Neural cell (in vitro differentiated cells): ENCODE results near the gene PDCD5. TPM values are rescaled to one million over a fixed set of nuclear protein-coding genes. Genes with fewer than 3 reads are reported as not detected.

Experiments used
- polyA plus RNA-seq: library from polyadenylated mRNA; depleted of rRNA; stranded (reverse); fragments of >200 nt; gene quantifications from 2 replicates; pipeline ENCODE4 v1.2.3, GENCODE V29; 2014
- small RNA-seq, 3 experiments: library from RNA; depleted of rRNA; stranded (forward); fragments of <200 nt; gene quantifications; one replicate each; pipeline ENCODE3, GENCODE V24; 2012

The PDCD5 gene
- polyA plus RNA-seq, 1 donor from 2014 or later: 189 TPM

Small RNA genes lying within 50 kb of the gene (small RNA-seq; reads per million reads assigned to genes)
- 0 to 0.10 (median 0.10) reads per million in 3 experiments for gene SNORA68B

Other genes starting within 250 kb of the PDCD5 start
- gene ZNF507, start 235.6 kb upstream of the PDCD5 start, polyA plus RNA-seq: 9.9 and 12.4 TPM in 2 replicates
- gene DPY19L3, start 175.4 kb upstream of the PDCD5 start, polyA plus RNA-seq: 26.7 and 30.6 TPM in 2 replicates
- 19.8 and 24.6 TPM in 2 replicates for gene ANKRD27, start 94.0 kb downstream of the PDCD5 start, polyA plus RNA-seq
- 0.10 TPM in 1 of 2 replicates, not detected in the other for gene RGS9BP, start 94.7 kb downstream of the PDCD5 start, polyA plus RNA-seq
- gene NUDT19, start 110.6 kb downstream of the PDCD5 start, polyA plus RNA-seq: 0.84 and 1.2 TPM in 2 replicates
- 8.5 and 9.2 TPM in 2 replicates for gene TDRD12, start 138.6 kb downstream of the PDCD5 start, polyA plus RNA-seq